HepG2 (cell line): ENCODE measurements around the gene MTOR.

ENCODE experiments used
- ARNT ChIP-seq: fragments of 450-650 bp; IDR thresholded peaks from 2 replicates; pipeline ENCODE4 v1.6.1; 2017
- CBX5 ChIP-seq: sonication (generic); formaldehyde crosslinking; IDR thresholded peaks from 2 replicates; pipeline ENCODE4 v1.4.0; 2020; ENCODE audit warnings: missing genetic modification reagents, borderline replicate concordance
- NFYB ChIP-seq: sonication (generic); formaldehyde crosslinking; IDR thresholded peaks from 2 replicates; pipeline ENCODE4 v1.4.0; 2020; ENCODE audit warnings: missing genetic modification reagents
- ZFP90 ChIP-seq: sonication (generic); formaldehyde crosslinking; IDR thresholded peaks from 2 replicates; pipeline ENCODE4 v1.8.0; 2022; ENCODE audit warnings: missing genetic modification reagents, mild to moderate bottlenecking, inconsistent platforms, borderline replicate concordance
- ZNF274 ChIP-seq: sonication (generic); formaldehyde crosslinking; IDR thresholded peaks from 2 replicates; pipeline ENCODE4 v1.5.1; 2020; ENCODE audit warnings: mild to moderate bottlenecking, missing genetic modification reagents
- ZZZ3 ChIP-seq: sonication (generic); formaldehyde crosslinking; IDR thresholded peaks from 2 replicates; pipeline ENCODE4 v1.4.0; 2020; ENCODE audit warnings: missing genetic modification reagents, mild to moderate bottlenecking, borderline replicate concordance
- TF ChIP-seq, protein P1 (sequence below): sonication (generic); formaldehyde crosslinking; IDR thresholded peaks from 2 replicates; pipeline ENCODE4 v1.4.0; 2020; ENCODE audit warnings: mild to moderate bottlenecking, missing genetic modification reagents
- TF ChIP-seq, protein P2 (sequence below): sonication (generic); formaldehyde crosslinking; IDR thresholded peaks from 2 replicates; pipeline ENCODE4 v1.4.0; 2020; ENCODE audit warnings: mild to moderate bottlenecking, low read depth, missing genetic modification reagents
- TF ChIP-seq, protein P3 (sequence below): IDR thresholded peaks from 2 replicates; pipeline ENCODE4 v1.6.1; 2012; ENCODE audit warnings: inconsistent platforms

DNA sequence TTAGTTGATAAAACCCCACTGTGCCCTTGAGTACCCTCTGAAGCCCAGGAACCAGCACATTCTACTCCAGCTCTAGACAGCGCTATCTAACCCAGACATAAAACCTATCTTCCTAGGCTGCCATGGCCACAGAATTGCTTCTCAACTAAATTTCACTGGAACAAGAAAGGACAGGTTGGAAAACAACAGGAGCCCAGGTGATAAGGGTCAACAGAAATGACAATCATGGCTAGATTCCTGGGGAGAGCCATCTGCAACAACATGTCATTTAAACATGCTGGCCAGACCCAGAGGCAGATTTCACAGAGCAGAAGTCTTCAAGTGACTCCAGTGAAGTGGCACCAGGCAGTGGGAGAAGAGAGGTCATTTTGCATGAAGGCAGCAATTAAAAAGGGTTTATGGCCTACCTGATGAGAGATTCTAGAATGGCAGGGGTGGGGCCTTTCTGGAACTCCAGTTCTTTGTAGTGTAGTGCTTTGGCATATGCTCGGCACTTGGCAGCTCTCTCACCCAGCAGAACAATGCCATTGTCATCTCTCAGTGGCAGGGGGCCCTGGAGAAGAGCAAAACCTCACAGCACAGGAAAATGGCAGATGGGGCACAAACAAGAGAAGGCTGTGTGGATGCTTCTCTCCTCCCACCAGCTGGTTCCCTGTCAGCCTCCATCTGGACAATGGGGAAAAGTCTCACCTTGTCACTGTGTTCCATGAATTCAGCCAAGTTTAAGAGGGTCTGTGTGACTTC is 63.3 kb downstream of the MTOR start:
- TF ChIP-seq, protein P1, sequence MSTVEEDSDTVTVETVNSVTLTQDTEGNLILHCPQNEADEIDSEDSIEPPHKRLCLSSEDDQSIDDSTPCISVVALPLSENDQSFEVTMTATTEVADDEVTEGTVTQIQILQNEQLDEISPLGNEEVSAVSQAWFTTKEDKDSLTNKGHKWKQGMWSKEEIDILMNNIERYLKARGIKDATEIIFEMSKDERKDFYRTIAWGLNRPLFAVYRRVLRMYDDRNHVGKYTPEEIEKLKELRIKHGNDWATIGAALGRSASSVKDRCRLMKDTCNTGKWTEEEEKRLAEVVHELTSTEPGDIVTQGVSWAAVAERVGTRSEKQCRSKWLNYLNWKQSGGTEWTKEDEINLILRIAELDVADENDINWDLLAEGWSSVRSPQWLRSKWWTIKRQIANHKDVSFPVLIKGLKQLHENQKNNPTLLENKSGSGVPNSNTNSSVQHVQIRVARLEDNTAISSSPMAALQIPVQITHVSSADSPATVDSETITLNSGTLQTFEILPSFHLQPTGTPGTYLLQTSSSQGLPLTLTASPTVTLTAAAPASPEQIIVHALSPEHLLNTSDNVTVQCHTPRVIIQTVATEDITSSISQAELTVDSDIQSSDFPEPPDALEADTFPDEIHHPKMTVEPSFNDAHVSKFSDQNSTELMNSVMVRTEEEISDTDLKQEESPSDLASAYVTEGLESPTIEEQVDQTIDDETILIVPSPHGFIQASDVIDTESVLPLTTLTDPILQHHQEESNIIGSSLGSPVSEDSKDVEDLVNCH (CRISPR knock-in tag), result no peak
- TF ChIP-seq ARNT (no peak), ZZZ3 (CRISPR knock-in tag) (no peak), CBX5 (no peak), ZNF274 (CRISPR knock-in tag) (no peak), NFYB (CRISPR knock-in tag) (no peak), ZFP90 (CRISPR knock-in tag) (no peak)
- TF ChIP-seq, protein P2, sequence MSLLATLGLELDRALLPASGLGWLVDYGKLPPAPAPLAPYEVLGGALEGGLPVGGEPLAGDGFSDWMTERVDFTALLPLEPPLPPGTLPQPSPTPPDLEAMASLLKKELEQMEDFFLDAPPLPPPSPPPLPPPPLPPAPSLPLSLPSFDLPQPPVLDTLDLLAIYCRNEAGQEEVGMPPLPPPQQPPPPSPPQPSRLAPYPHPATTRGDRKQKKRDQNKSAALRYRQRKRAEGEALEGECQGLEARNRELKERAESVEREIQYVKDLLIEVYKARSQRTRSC (CRISPR knock-in tag), result no peak
- TF ChIP-seq, protein P3, sequence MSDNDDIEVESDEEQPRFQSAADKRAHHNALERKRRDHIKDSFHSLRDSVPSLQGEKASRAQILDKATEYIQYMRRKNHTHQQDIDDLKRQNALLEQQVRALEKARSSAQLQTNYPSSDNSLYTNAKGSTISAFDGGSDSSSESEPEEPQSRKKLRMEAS, result no peak
